PC-3 (cell line): Measurements from ENCODE around the gene GRPR.

Experiments
- CTCF ChIP-seq: fragments of 300-600 bp; sonication (generic); conservative IDR thresholded peaks from 2 replicates; pipeline ENCODE4 v1.5.1; 2017; ENCODE audit warnings: antibody characterized with exemption, low read depth, mild to moderate bottlenecking, low read length
- EZH2 ChIP-seq: fragments of 300-600 bp; sonication (generic); IDR thresholded peaks from one replicate; pipeline ENCODE4 v1.6.1; 2017; ENCODE audit warnings: antibody characterized with exemption, mild to moderate bottlenecking, low read length; ENCODE audit not compliant: unreplicated experiment
- EZH2phosphoT487 ChIP-seq: fragments of 300-600 bp; sonication (generic); IDR thresholded peaks from 2 replicates; pipeline ENCODE4 v1.6.1; 2018; ENCODE audit warnings: mild to moderate bottlenecking, antibody characterized with exemption, low read length, borderline replicate concordance

GRCh38 chrX:16087076-16087475 lies 36.3 kb upstream of the GRPR start:
- TF ChIP-seq EZH2phosphoT487 (no peak), CTCF (no peak), EZH2 (no peak)
